ENCODE data around the gene PTPRQ. TPM values are rescaled to one million over a fixed set of nuclear protein-coding genes. Genes with fewer than 3 reads are reported as not detected.

Gene PTPRQ
- total RNA-seq, 1 experiment from 2014 or later, result not detected

- Histone ChIP-seq H3K9me2 (replicated peaks; ENCODE audit: insufficient read depth, low read length) (no peaks in the 10 kb centered on the region), H3K9ac (ENCODE audit: low read length) (no peak overlapping the region), H3K27me3 (ENCODE audit: low read length) (no peaks in the 10 kb centered on the region), H3K79me2 (ENCODE audit: low read length) (no peaks in the 10 kb centered on the region), H3K4me1 (ENCODE audit: low read length) (no peaks in the 10 kb centered on the region), H3K36me3 (ENCODE audit: insufficient read depth, low read length) (no peaks in the 10 kb centered on the region), H4K20me1 (ENCODE audit: insufficient read depth, low read depth, low read length) (no peaks in the 10 kb centered on the region), H3K27ac (ENCODE audit: low read length) (no peak overlapping the region), H2AFZ (ENCODE audit: low read length) (no peak overlapping the region), H3K4me3 (ENCODE audit: low read length) (no peak overlapping the region), H3K9me3 (ENCODE audit: low read length) (no peaks in the 10 kb centered on the region), H3K4me2 (ENCODE audit: low read depth, low read length, poor library complexity, severe bottlenecking) (no peak overlapping the region)
- DNase-seq, result no peak
These were observed 190.9 kb downstream of the PTPRQ start for GRCh38 chr12:80634903-80635302.

GRCh38 chr12:80636832-80637231, 192.8 kb downstream of the PTPRQ start:
- no peak overlapping the region for H3K9ac ChIP-seq (ENCODE audit: low read length)
- H2AFZ ChIP-seq (ENCODE audit: low read length), result no peak overlapping the region

GRCh38 chr12:80641936-80642335, 197.9 kb downstream of the PTPRQ start:
- no peaks in the 10 kb centered on the region for H3K9me2 ChIP-seq (replicated peaks; ENCODE audit: insufficient read depth, low read length)
- no peaks in the 10 kb centered on the region for H4K20me1 ChIP-seq (ENCODE audit: insufficient read depth, low read depth, low read length)
- no peaks in the 10 kb centered on the region for H3K27me3 ChIP-seq (ENCODE audit: low read length)
- no peaks in the 10 kb centered on the region for H3K4me1 ChIP-seq (ENCODE audit: low read length)
- H3K79me2 ChIP-seq (ENCODE audit: low read length), result no peaks in the 10 kb centered on the region
- H3K9me3 ChIP-seq (ENCODE audit: low read length), result no peaks in the 10 kb centered on the region
- no peak overlapping the region for H3K9ac ChIP-seq (ENCODE audit: low read length)
- no peak overlapping the region for H2AFZ ChIP-seq (ENCODE audit: low read length)
- no peak overlapping the region for H3K27ac ChIP-seq (ENCODE audit: low read length)
- no peak overlapping the region for H3K4me2 ChIP-seq (ENCODE audit: low read depth, low read length, poor library complexity, severe bottlenecking)
- H3K36me3 ChIP-seq (ENCODE audit: insufficient read depth, low read length), result no peaks in the 10 kb centered on the region
- H3K4me3 ChIP-seq (ENCODE audit: low read length), result no peak overlapping the region
- no peak for DNase-seq

More at GRCh38 chr12:80636832-80637231, 192.8 kb downstream of the PTPRQ start:
- Histone ChIP-seq H3K27ac (ENCODE audit: low read length) (no peak overlapping the region), H3K9me3 (ENCODE audit: low read length) (no peaks in the 10 kb centered on the region), H3K79me2 (ENCODE audit: low read length) (no peaks in the 10 kb centered on the region), H3K4me2 (ENCODE audit: low read depth, low read length, poor library complexity, severe bottlenecking) (no peak overlapping the region), H3K4me1 (ENCODE audit: low read length) (no peaks in the 10 kb centered on the region), H3K36me3 (ENCODE audit: insufficient read depth, low read length) (no peaks in the 10 kb centered on the region), H4K20me1 (ENCODE audit: insufficient read depth, low read depth, low read length) (no peaks in the 10 kb centered on the region), H3K27me3 (ENCODE audit: low read length) (no peaks in the 10 kb centered on the region), H3K4me3 (ENCODE audit: low read length) (no peak overlapping the region), H3K9me2 (replicated peaks; ENCODE audit: insufficient read depth, low read length) (no peaks in the 10 kb centered on the region)
- no peak for DNase-seq

GRCh38 chr12:80643961-80644360, 199.9 kb downstream of the PTPRQ start:
- no peak overlapping the region for H2AFZ ChIP-seq (ENCODE audit: low read length)
- no peak overlapping the region for H3K9ac ChIP-seq (ENCODE audit: low read length)
- H3K4me2 ChIP-seq (ENCODE audit: low read depth, low read length, poor library complexity, severe bottlenecking), result no peak overlapping the region
- no peaks in the 10 kb centered on the region for H3K9me2 ChIP-seq (replicated peaks; ENCODE audit: insufficient read depth, low read length)
- H3K27ac ChIP-seq (ENCODE audit: low read length), result no peak overlapping the region
- no peak for DNase-seq
- H3K9me3 ChIP-seq (ENCODE audit: low read length), result no peaks in the 10 kb centered on the region
- no peaks in the 10 kb centered on the region for H3K36me3 ChIP-seq (ENCODE audit: insufficient read depth, low read length)
- H4K20me1 ChIP-seq (ENCODE audit: insufficient read depth, low read depth, low read length), result no peaks in the 10 kb centered on the region
- H3K4me3 ChIP-seq (ENCODE audit: low read length), result no peak overlapping the region
- H3K4me1 ChIP-seq (ENCODE audit: low read length), result no peaks in the 10 kb centered on the region
- H3K27me3 ChIP-seq (ENCODE audit: low read length), result no peaks in the 10 kb centered on the region
- H3K79me2 ChIP-seq (ENCODE audit: low read length), result no peaks in the 10 kb centered on the region

- Histone ChIP-seq H4K20me1 (ENCODE audit: insufficient read depth, low read depth, low read length) (no peaks in the 10 kb centered on the region), H3K4me3 (ENCODE audit: low read length) (no peak overlapping the region), H3K27me3 (ENCODE audit: low read length) (no peaks in the 10 kb centered on the region), H3K9ac (ENCODE audit: low read length) (no peak overlapping the region), H2AFZ (ENCODE audit: low read length) (no peak overlapping the region), H3K4me2 (ENCODE audit: low read depth, low read length, poor library complexity, severe bottlenecking) (no peak overlapping the region), H3K9me2 (replicated peaks; ENCODE audit: insufficient read depth, low read length) (no peaks in the 10 kb centered on the region), H3K9me3 (ENCODE audit: low read length) (no peaks in the 10 kb centered on the region), H3K4me1 (ENCODE audit: low read length) (no peaks in the 10 kb centered on the region), H3K36me3 (ENCODE audit: insufficient read depth, low read length) (no peaks in the 10 kb centered on the region), H3K79me2 (ENCODE audit: low read length) (no peaks in the 10 kb centered on the region), H3K27ac (ENCODE audit: low read length) (no peak overlapping the region)
- no peak for DNase-seq
These were observed 204.8 kb downstream of the PTPRQ start for GRCh38 chr12:80648881-80649280.

GRCh38 chr12:80655751-80656150, 211.7 kb downstream of the PTPRQ start:
- no peak overlapping the region for H2AFZ ChIP-seq (ENCODE audit: low read length)
- H3K9ac ChIP-seq (ENCODE audit: low read length), result no peak overlapping the region
- H3K79me2 ChIP-seq (ENCODE audit: low read length), result no peaks in the 10 kb centered on the region
- H3K9me2 ChIP-seq (replicated peaks; ENCODE audit: insufficient read depth, low read length), result no peaks in the 10 kb centered on the region
- H3K9me3 ChIP-seq (ENCODE audit: low read length), result no peaks in the 10 kb centered on the region
- H3K4me3 ChIP-seq (ENCODE audit: low read length), result no peak overlapping the region
- no peaks in the 10 kb centered on the region for H3K27me3 ChIP-seq (ENCODE audit: low read length)
- no peak overlapping the region for H3K4me2 ChIP-seq (ENCODE audit: low read depth, low read length, poor library complexity, severe bottlenecking)
- no peaks in the 10 kb centered on the region for H3K4me1 ChIP-seq (ENCODE audit: low read length)
- no peak for DNase-seq
- no peaks in the 10 kb centered on the region for H4K20me1 ChIP-seq (ENCODE audit: insufficient read depth, low read depth, low read length)
- no peak overlapping the region for H3K27ac ChIP-seq (ENCODE audit: low read length)
- H3K36me3 ChIP-seq (ENCODE audit: insufficient read depth, low read length), result no peaks in the 10 kb centered on the region

- H3K9me2 ChIP-seq (replicated peaks; ENCODE audit: insufficient read depth, low read length), result no peaks in the 10 kb centered on the region
- no peaks in the 10 kb centered on the region for H3K36me3 ChIP-seq (ENCODE audit: insufficient read depth, low read length)
- H3K4me3 ChIP-seq (ENCODE audit: low read length), result no peak overlapping the region
- H4K20me1 ChIP-seq (ENCODE audit: insufficient read depth, low read depth, low read length), result no peaks in the 10 kb centered on the region
- no peak overlapping the region for H3K9ac ChIP-seq (ENCODE audit: low read length)
- DNase-seq, result no peak
- no peaks in the 10 kb centered on the region for H3K4me1 ChIP-seq (ENCODE audit: low read length)
- H2AFZ ChIP-seq (ENCODE audit: low read length), result no peak overlapping the region
- H3K4me2 ChIP-seq (ENCODE audit: low read depth, low read length, poor library complexity, severe bottlenecking), result no peak overlapping the region
- no peaks in the 10 kb centered on the region for H3K9me3 ChIP-seq (ENCODE audit: low read length)
- no peaks in the 10 kb centered on the region for H3K79me2 ChIP-seq (ENCODE audit: low read length)
- no peak overlapping the region for H3K27ac ChIP-seq (ENCODE audit: low read length)
- H3K27me3 ChIP-seq (ENCODE audit: low read length), result no peaks in the 10 kb centered on the region
These were observed 215.6 kb downstream of the PTPRQ start for GRCh38 chr12:80659512-80660063.

- Histone ChIP-seq H3K9me2 (replicated peaks; ENCODE audit: insufficient read depth, low read length) (no peaks in the 10 kb centered on the region), H3K79me2 (ENCODE audit: low read length) (no peaks in the 10 kb centered on the region), H3K27ac (ENCODE audit: low read length) (no peak overlapping the region), H4K20me1 (ENCODE audit: insufficient read depth, low read depth, low read length) (no peaks in the 10 kb centered on the region), H3K4me1 (ENCODE audit: low read length) (no peaks in the 10 kb centered on the region), H3K9me3 (ENCODE audit: low read length) (no peaks in the 10 kb centered on the region), H3K4me2 (ENCODE audit: low read depth, low read length, poor library complexity, severe bottlenecking) (no peak overlapping the region), H3K27me3 (ENCODE audit: low read length) (no peaks in the 10 kb centered on the region), H2AFZ (ENCODE audit: low read length) (no peak overlapping the region), H3K36me3 (ENCODE audit: insufficient read depth, low read length) (no peaks in the 10 kb centered on the region), H3K4me3 (ENCODE audit: low read length) (no peak overlapping the region), H3K9ac (ENCODE audit: low read length) (no peak overlapping the region)
- DNase-seq, result no peak
These were observed 218.6 kb downstream of the PTPRQ start for GRCh38 chr12:80662586-80662985.

GRCh38 chr12:80670214-80670613, 226.2 kb downstream of the PTPRQ start:
- Histone ChIP-seq H3K4me3 (ENCODE audit: low read length) (no peak overlapping the region), H3K79me2 (ENCODE audit: low read length) (no peaks in the 10 kb centered on the region), H3K27ac (ENCODE audit: low read length) (no peak overlapping the region), H3K9ac (ENCODE audit: low read length) (no peak overlapping the region), H4K20me1 (ENCODE audit: insufficient read depth, low read depth, low read length) (no peaks in the 10 kb centered on the region), H3K9me3 (ENCODE audit: low read length) (no peaks in the 10 kb centered on the region), H3K4me2 (ENCODE audit: low read depth, low read length, poor library complexity, severe bottlenecking) (no peak overlapping the region), H2AFZ (ENCODE audit: low read length) (no peak overlapping the region), H3K4me1 (ENCODE audit: low read length) (no peaks in the 10 kb centered on the region), H3K27me3 (ENCODE audit: low read length) (no peaks in the 10 kb centered on the region), H3K36me3 (ENCODE audit: insufficient read depth, low read length) (no peaks in the 10 kb centered on the region), H3K9me2 (replicated peaks; ENCODE audit: insufficient read depth, low read length) (no peaks in the 10 kb centered on the region)
- DNase-seq, result no peak

Data from Karpas-422 (cell line).